Stimulated activated CD8-positive, alpha-beta memory T cell treated with anti-CD3 and anti-CD28 coated beads, Interleukin-12 subunit alpha, Interleukin-12 subunit beta, amount 100 ng/mL, for 24 hours (primary cell): ENCODE measurements around the gene ERLEC1.
A peak's percentile ranks its signal among the peaks of the same experiment; 100 is the strongest.
"Not testable (repeated sequence)": the region's sequence is repeated elsewhere in the genome, so short reads cannot be mapped to it uniquely, and the experiment has no call there.

ENCODE experiments used
- DNase-seq: peaks from one replicate; pipeline ENCODE4 v3.0.0-alpha.2; 2020; ENCODE audit errors: extremely low read depth

ERLEC1 gene

GRCh38 chr2:53786705-53787613 lies at the start of gene ERLEC1, which contains the start of gene ASB3:
ERLEC1 (plus strand) TSS chr2:53787044; CDS start chr2:53787211, 167 bp downstream.
ASB3 (minus strand) TSS chr2:53786953; CDS start chr2:53765572, 21,381 bp downstream.
- DNase-seq = peak; percentile 78

GRCh38 chr2:53737091-53737490 lies 49.8 kb upstream of the ERLEC1 start:
- DNase-seq = no peak

- DNase-seq = no peak
Measured at GRCh38 chr2:53739032-53739431, 47.8 kb upstream of the ERLEC1 start.

- no peak for DNase-seq
Measured at GRCh38 chr2:53740170-53740569, 46.7 kb upstream of the ERLEC1 start.

GRCh38 chr2:53744395-53745065 lies 42.3 kb upstream of the ERLEC1 start:
- no peak for DNase-seq

- no peak for DNase-seq
Measured at GRCh38 chr2:53750041-53750768, 36.6 kb upstream of the ERLEC1 start.

- DNase-seq = no peak
Measured at GRCh38 chr2:53751728-53752127, 35.1 kb upstream of the ERLEC1 start.

- DNase-seq = no peak
Measured at GRCh38 chr2:53752385-53752784, 34.5 kb upstream of the ERLEC1 start.

GRCh38 chr2:53753041-53753440 lies 33.8 kb upstream of the ERLEC1 start:
- no peak for DNase-seq

GRCh38 chr2:53755121-53755520 lies 31.7 kb upstream of the ERLEC1 start:
- no peak for DNase-seq

GRCh38 chr2:53756644-53757043 lies 30.2 kb upstream of the ERLEC1 start:
- no peak for DNase-seq

GRCh38 chr2:53757206-53757605 lies 29.6 kb upstream of the ERLEC1 start:
- not testable (repeated sequence) for DNase-seq

- no peak for DNase-seq
Measured at GRCh38 chr2:53765767-53766166, 21.1 kb upstream of the ERLEC1 start.

- peak; percentile 78 for DNase-seq
Measured at GRCh38 chr2:53767405-53768241, 19.2 kb upstream of the ERLEC1 start, which contains the start of gene CHAC2. CHAC2 (plus strand) TSS chr2:53767804; CDS start chr2:53767887, 83 bp downstream.

GRCh38 chr2:53768242-53768542 lies 18.7 kb upstream of the ERLEC1 start:
- DNase-seq = no peak

GRCh38 chr2:53769318-53769945 lies 17.4 kb upstream of the ERLEC1 start:
- no peak for DNase-seq

GRCh38 chr2:53770264-53770663 lies 16.6 kb upstream of the ERLEC1 start:
- DNase-seq = no peak

- no peak for DNase-seq
Measured at GRCh38 chr2:53777134-53777533, 9.7 kb upstream of the ERLEC1 start.

- DNase-seq = no peak
Measured at GRCh38 chr2:53778536-53779162, 8.2 kb upstream of the ERLEC1 start.

GRCh38 chr2:53780056-53780455 lies 6.8 kb upstream of the ERLEC1 start:
- DNase-seq = no peak
